B cell (primary cell): ENCODE results near the gene GAK. TPM values are rescaled to one million over a fixed set of nuclear protein-coding genes. Genes with fewer than 3 reads are reported as not detected.
A peak's percentile ranks its signal among the peaks of the same experiment; 100 is the strongest.

Experiments
- ATAC-seq: fragments of 200-7000 bp; cut with Tn5 transposase; one replicate; pipeline ENCODE4 v1.10.0; 2021; ENCODE audit warnings: low read depth, mild to moderate bottlenecking, moderate number of reproducible peaks, moderate library complexity
- CTCF ChIA-PET: fragments of 350-600 bp; sonication (Branson Sonifier 250); formaldehyde crosslinking; loops from one replicate; lab custom pipeline; 2021; ENCODE audit warnings: antibody characterized with exemption, inconsistent platforms; lab: Charles Lee
- POLR2A ChIA-PET: fragments of 350-600 bp; sonication (Branson Sonifier 250); formaldehyde crosslinking; loops from one replicate; lab custom pipeline; 2021; ENCODE audit warnings: antibody characterized with exemption; lab: Charles Lee
- DNase-seq: peaks from one replicate; pipeline ENCODE4 v3.0.0; 2013
- H2AFZ ChIP-seq: 2 replicates; pipeline ENCODE4 v1.6.1; 2012; ENCODE audit warnings: mild to moderate bottlenecking, low read depth, low read length; ENCODE audit not compliant: insufficient read depth, poor library complexity, severe bottlenecking
- H3K27ac ChIP-seq, 2 donors: 1 replicate in 1 of 2; 2 replicates in 1 of 2; pipeline ENCODE4 v1.5.1; 2012 to 2013; ENCODE audit warnings: low read length in 2 of 2, mild to moderate bottlenecking in 2 of 2, moderate library complexity in 1 of 2
- H3K27me3 ChIP-seq, 4 experiments: fragments of 200-600 bp in 1 of 4; sonication (generic) in 1 of 4; replicated peaks in 1 of 4; 1 replicate in 2 of 4; 2 replicates in 2 of 4; pipeline versions ENCODE4 v1.6.1 to v1.7.0; 2013 to 2016; ENCODE audit warnings: low read length in 3 of 4, mild to moderate bottlenecking in 2 of 4, mixed read lengths in 1 of 4, moderate library complexity in 1 of 4; ENCODE audit not compliant: insufficient read depth in 4 of 4, control insufficient read depth in 3 of 4; ENCODE audit errors: control extremely low read depth in 1 of 4
- H3K36me3 ChIP-seq, 2 experiments: replicated peaks in 1 of 2; 1 replicate in 1 of 2; 2 replicates in 1 of 2; pipeline versions ENCODE4 v1.6.1 to v1.7.1; 2013; ENCODE audit warnings: low read length in 1 of 2; ENCODE audit not compliant: insufficient read depth in 2 of 2, control insufficient read depth in 1 of 2; ENCODE audit errors: control extremely low read depth in 1 of 2, extremely low read depth in 1 of 2
- H3K4me1 ChIP-seq, 2 donors: fragments of 200-600 bp in 1 of 2; sonication (generic) in 1 of 2; 1 replicate in 1 of 2; 2 replicates in 1 of 2; pipeline versions ENCODE4 v1.5.1 to v1.6.1; 2013 to 2017; ENCODE audit warnings: low read length in 2 of 2; ENCODE audit not compliant: control insufficient read depth in 2 of 2, insufficient read depth in 2 of 2
- H3K4me2 ChIP-seq: replicated peaks from 2 replicates; pipeline ENCODE3; 2012; ENCODE audit warnings: mild to moderate bottlenecking, low read depth, low read length; ENCODE audit not compliant: poor library complexity, severe bottlenecking
- H3K4me3 ChIP-seq, 5 experiments: fragments of 200-600 bp in 1 of 5; sonication (generic) in 1 of 5; 1 replicate in 3 of 5; 2 replicates in 2 of 5; pipeline versions ENCODE4 v1.5.1 to v1.7.0; 2011 to 2016; ENCODE audit warnings: low read length in 4 of 5, mild to moderate bottlenecking in 4 of 5, low read depth in 2 of 5, control low read depth in 1 of 5, moderate library complexity in 1 of 5; ENCODE audit not compliant: insufficient read depth in 1 of 5; ENCODE audit errors: control extremely low read depth in 1 of 5, extremely low read depth in 1 of 5
- H3K79me2 ChIP-seq: fragments of 200-600 bp; sonication (generic); one replicate; pipeline ENCODE4 v1.6.0; 2016; ENCODE audit warnings: low read length; ENCODE audit not compliant: control insufficient read depth, insufficient read depth
- H3K9ac ChIP-seq: fragments of 200-600 bp; sonication (generic); 2 replicates; pipeline ENCODE4 v1.6.1; 2017; ENCODE audit warnings: mild to moderate bottlenecking, low read length, moderate library complexity
- H3K9me3 ChIP-seq, 3 donors: one replicate each; pipeline versions ENCODE4 v1.6.1 to v1.7.1; 2013; ENCODE audit warnings: low read length in 2 of 3; ENCODE audit not compliant: control insufficient read depth in 2 of 3, insufficient read depth in 1 of 3; ENCODE audit errors: control extremely low read depth in 1 of 3
- H4K20me1 ChIP-seq: 2 replicates; pipeline ENCODE4 v1.6.0; 2012; ENCODE audit warnings: mild to moderate bottlenecking, low read length; ENCODE audit not compliant: insufficient read depth, control insufficient read depth, poor library complexity, severe bottlenecking
- H3K27ac Mint-ChIP-seq: one replicate; pipeline ENCODE4 v1.8.0; 2021; ENCODE audit warnings: mixed read lengths
- H3K27me3 Mint-ChIP-seq: one replicate; pipeline ENCODE4 v1.8.0; 2021; ENCODE audit warnings: mixed read lengths
- H3K4me1 Mint-ChIP-seq: one replicate; pipeline ENCODE4 v1.8.0; 2021; ENCODE audit warnings: mixed read lengths
- H3K4me3 Mint-ChIP-seq: one replicate; pipeline ENCODE4 v1.8.0; 2021; ENCODE audit warnings: mixed read lengths
- H3K9me3 Mint-ChIP-seq: one replicate; pipeline ENCODE4 v1.8.0; 2022; ENCODE audit warnings: mixed read lengths; ENCODE audit not compliant: insufficient read depth
- CTCF ChIP-seq: fragments of 200-600 bp; IDR thresholded peaks from one replicate; pipeline ENCODE4 v1.8.0; 2022; ENCODE audit warnings: antibody characterized with exemption, mild to moderate bottlenecking
- EZH2 ChIP-seq: IDR thresholded peaks from 2 replicates; pipeline ENCODE4 v1.6.1; 2012; ENCODE audit warnings: borderline replicate concordance, low read depth, mild to moderate bottlenecking, moderate library complexity, low read length; ENCODE audit not compliant: insufficient read depth, poor library complexity, severe bottlenecking
- WGBS: methylation state at CpG from one replicate; pipeline ENCODE4 v1.1.5; 2013; ENCODE audit warnings: missing lambda C conversion rate; ENCODE audit not compliant: insufficient coverage; 5-methylcytosine and 5-hydroxymethylcytosine counted together
- intact Hi-C: fragments of 100-400 bp; cut with micrococcal nuclease; formaldehyde crosslinking; loops from one replicate; pipeline ENCODE4 v1.10.0; 2022
- polyA plus RNA-seq: library from polyadenylated mRNA; depleted of rRNA; stranded (reverse); fragments of >200 nt; gene quantifications from 2 replicates; pipeline ENCODE4 v1.2.3, GENCODE V29; 2012
- total RNA-seq, 2 donors: library from RNA; stranded (reverse); fragments of 120-200 nt in 1 of 2; gene quantifications; 1 replicate in 1 of 2; 2 replicates in 1 of 2; pipeline versions ENCODE4 v1.2.3 to v1.2.4, GENCODE V29; 2013 to 2022

GAK gene
- total and polyA plus RNA-seq, 2 donors (not counting 1 experiment from before 2014, with no cell fraction given): 113 to 283 TPM

GRCh38 chr4:924107-925096 is 7.7 kb downstream of the GAK start:
- Histone ChIP-seq H3K27me3 (no peaks in the 10 kb centered on the region), H2AFZ (no peak overlapping the region), H3K4me2 (peak overlapping the region; percentile 31), H3K4me1 (peaks cover 62 to 77% of the 10 kb centered on the region in 2 donors), H3K79me2 (peaks cover 74% of the 10 kb centered on the region), H3K36me3 (peaks cover 0 to 14% of the 10 kb centered on the region in 2 experiments), H3K9me3 (peaks cover 0 to 10% (median 0%) of the 10 kb centered on the region in 3 donors), H3K9ac (no peak overlapping the region), H4K20me1 (peaks cover 91% of the 10 kb centered on the region), H3K27ac (peak overlapping the region; percentile 89 to 93), H3K4me3 (no peak overlapping the region)
- peak overlapping the region; percentile 77 for H3K27ac Mint-ChIP-seq
- 74% methylated on average over 12 of the region's 18 CpGs for WGBS
- CTCF ChIA-PET: interaction anchor here (3.2 kb wide), 1 partner anchor 7 kb away, joined by 11 read pairs; the partner anchor contains the start of genes GAK and TMEM175
- H3K4me3 Mint-ChIP-seq: peak overlapping the region; percentile 51
- intact Hi-C loops: loop anchor here (5.0 kb wide), 2 partner anchors 428 to 587 kb away; partner anchors contain the start of gene ZNF141
- H3K9me3 Mint-ChIP-seq: no peaks in the 10 kb centered on the region
- TF ChIP-seq CTCF: no peak
- no peak for TF ChIP-seq EZH2
- POLR2A ChIA-PET: interaction anchor here (0.7 to 3.4 kb wide), 4 partner anchors 8 to 156 kb away, joined by 3 to 25 read pairs (median 6); partner anchors contain the start of genes GAK and TMEM175
- ATAC-seq (peak; percentile 22), DNase-seq (peak; percentile 60)
- H3K27me3 Mint-ChIP-seq: no peaks in the 10 kb centered on the region
- H3K4me1 Mint-ChIP-seq: peaks cover 71% of the 10 kb centered on the region
